H4 (cell line): ENCODE data around the gene SMOC1. TPM values are rescaled to one million over a fixed set of nuclear protein-coding genes. Genes with fewer than 3 reads are reported as not detected.

Source experiments
- DNase-seq: peaks from one replicate; pipeline ENCODE4 v3.0.0-alpha.2; 2015; ENCODE audit warnings: low spot score
- total RNA-seq: library from RNA; depleted of rRNA; stranded (reverse); fragments of >200 nt; shearing (Covaris generic); gene quantifications from 2 replicates; pipeline ENCODE4 v1.2.3, GENCODE V29; 2014

Gene SMOC1
- total RNA-seq, 1 experiment from 2014 or later, result 0.12 TPM

DNA sequence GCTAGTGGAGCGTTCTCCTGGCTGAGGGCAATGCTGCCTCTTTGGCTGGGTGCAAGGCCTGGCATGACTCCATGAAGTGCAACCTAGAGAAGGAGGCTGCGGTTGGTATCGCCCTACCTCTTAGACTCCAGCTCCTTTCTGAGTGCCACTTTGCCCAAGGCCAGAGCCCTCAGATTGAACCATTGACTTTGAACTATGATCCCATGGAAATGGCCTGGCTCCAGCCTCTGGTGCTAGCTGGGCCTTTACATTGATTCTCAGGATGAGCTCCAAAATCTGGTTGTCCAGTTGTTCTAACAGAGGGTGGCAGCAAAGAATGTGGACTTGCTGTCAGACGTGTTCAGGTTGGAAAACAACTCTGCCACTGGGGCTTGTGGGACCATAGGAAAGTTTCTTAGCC, 16.1 kb upstream of the SMOC1 start:
- no peak for DNase-seq

DNA sequence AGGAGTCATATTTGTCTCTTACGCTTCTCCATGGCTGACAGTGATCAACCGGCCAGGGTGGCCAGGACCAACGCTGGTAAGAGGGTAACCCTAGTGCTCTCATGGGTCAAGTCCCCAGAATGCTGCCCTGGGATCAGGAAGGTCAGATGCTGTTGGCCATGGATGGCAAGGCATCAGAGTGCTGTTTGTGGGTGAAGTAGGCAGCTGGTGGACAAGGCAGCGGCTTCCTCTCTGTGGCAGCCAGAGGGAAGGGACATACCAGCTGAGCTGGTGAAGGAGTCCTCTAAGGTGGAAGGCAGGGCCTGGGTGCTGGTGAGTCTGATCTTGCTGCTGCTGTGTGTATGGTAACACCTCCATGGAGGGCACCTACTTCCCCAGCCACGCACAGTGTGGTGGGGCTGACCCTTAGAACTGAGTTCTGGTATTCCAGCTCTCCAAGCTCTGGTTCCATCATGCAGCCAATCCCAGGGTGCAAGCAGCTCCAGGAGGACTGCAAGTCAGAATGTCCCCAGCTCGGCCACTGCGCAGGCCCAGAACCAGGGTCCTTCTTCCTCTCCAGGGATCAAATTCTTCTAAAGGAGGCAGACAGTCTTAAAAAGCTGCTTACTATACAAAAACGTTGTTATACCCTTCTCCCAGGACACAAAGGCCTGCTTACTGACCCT, 13.4 kb upstream of the SMOC1 start:
- DNase-seq, result no peak

DNA sequence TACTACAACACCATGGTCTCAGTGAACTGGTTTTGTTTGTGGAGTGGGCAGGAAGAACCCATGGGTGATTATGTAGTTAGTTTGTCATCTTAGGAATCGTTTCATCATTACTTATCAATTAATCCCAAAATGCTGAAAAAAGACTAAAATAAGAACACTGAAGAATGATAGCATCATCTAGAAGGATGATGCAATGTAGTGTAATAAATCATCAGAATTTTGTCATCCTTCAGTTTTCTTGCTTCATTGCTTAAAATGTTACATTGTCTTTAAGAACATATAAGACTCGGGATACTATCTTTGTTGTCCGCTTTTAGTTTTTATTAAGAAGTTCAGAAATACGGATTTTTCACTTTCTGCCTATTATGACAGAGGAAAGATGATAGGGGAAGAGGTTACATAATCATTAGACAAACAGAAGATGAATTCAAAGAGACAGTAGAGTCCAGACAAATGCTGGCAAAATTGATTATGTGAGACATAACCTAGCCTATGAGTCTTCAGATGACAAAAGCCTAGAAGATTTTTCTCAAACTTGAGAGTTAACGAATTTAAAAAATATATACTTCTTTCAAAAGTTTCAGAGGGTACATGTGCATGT, 10.8 kb upstream of the SMOC1 start:
- DNase-seq, result no peak

DNA sequence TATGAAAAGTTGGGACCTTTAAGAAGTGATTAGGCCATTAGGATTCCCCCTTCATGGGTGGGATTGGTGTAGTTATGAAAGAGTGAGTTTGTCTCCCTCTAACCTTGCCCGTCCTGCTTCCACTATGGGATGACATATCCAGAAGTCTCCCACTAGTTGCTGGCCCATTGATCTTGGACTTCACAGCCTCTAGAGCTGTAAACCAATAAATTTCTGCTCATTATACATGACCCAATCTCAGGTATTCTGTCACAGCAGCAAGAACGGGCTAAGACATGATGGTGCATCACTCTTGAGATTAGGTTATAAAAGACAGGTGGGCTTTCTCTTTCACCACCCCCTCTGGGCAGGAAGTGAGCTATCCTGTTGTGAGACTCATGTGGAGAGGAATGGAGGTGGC, 8.6 kb upstream of the SMOC1 start:
- DNase-seq, result no peak

DNA sequence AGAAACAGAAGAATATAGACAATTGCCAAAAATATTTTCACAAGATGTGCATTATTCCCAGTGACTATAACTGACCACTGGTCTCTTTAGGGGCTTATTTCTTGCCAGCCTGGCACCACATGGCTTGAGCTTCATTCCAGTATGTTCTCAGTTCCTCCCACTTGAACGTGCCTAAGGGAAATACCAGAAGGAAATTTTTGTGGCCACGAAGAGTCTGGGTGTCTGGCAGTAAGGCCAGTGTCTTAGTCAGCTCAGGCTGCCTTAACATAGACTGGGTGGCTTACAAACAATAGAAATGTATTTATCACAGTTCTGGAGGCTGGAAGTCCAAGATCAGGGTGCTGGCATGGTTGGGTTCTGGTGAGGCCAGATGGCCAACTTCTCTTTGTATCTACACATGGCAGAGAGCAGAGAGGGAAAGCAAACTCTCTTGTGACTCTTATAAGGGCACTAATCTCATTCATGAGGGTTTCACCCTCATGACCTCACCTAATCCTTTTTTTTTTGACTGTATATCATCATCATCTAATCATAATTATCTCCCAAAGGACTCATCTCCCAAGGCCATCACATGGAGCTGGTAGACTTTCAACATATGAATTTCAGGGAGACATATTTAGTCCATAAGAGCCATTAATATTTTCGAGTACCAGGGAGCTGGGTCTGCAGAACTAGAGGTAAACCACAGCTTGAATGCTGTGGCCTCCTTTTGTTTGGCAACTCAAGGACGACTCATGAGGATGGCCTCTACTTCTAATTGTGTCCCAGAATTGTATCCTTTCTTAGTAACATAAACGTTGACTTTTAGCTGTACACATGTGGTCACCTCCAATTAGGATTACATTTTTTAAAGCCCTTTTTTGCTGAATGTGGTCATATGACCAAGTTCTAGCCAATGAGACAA, 5.1 kb upstream of the SMOC1 start:
- DNase-seq, result no peak

DNA sequence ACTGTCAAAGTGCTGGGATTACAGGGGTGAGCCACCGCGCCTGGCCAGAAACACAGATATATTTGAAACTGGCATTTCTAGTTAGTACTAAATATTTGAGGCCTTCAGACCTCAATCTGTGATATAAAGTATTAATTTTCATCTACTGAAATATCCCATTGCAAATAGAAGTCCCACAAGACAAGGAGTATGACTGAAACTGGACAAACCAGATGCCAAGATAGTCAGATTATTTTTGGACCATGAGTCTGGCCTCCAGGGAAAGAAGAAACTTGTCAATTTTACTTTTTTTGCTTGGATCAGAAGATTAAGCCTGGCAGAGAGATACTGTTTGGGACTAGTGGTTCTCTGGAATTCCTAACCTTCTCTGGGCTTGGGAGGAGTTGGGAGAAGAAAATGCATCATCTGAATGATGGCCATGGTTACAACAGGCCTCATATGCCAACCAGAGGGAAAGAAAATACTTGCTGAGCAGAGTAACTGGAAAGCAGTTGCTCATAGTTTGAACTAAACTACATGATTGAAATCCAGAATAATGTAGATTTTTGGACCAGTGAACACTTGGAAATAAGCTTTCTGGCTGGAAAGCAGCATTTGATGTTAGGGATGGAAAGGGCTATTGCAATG, 2.9 kb upstream of the SMOC1 start:
- no peak for DNase-seq

DNA sequence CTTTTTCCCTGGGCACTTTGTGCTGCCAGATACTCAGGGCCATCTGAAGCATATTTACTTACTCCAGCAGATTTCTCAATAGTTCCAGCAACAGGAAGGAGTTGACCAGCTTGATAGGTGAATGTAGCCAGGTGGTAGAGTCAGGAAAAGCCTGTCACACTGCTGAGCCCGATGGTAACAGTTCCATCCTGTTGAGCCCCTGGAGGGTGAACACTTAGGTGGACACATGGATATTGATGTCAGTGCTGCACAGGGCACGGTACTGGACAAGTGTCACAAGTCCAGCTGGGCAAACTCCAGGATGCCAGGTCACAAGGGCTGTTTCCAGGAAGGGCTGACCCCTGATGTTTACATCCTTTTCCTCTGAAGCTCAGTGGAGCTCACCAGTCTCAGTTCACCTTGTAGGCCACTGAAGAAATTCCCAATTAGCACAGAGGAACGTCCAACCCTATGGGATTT, 2.3 kb upstream of the SMOC1 start:
- DNase-seq, result no peak

DNA sequence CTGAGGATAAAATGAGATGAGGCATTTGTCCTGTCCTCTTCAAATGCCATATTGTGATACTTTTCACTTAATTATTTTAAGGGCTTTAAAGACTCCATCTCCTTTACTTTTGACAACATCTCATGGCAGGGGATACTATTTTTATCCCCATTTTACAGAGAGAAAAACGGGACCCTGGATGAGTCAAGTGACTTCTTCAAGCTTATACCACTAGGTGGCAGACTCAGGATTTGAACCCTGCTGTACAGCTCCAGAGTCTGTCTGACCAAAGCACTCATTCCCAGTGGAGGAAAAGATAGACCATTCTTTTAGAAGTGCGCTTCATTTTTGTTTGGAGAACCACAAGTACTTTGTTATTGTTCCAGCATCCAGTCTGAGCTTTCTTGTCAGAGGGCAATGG, 1.7 kb upstream of the SMOC1 start:
- DNase-seq, result no peak

DNA sequence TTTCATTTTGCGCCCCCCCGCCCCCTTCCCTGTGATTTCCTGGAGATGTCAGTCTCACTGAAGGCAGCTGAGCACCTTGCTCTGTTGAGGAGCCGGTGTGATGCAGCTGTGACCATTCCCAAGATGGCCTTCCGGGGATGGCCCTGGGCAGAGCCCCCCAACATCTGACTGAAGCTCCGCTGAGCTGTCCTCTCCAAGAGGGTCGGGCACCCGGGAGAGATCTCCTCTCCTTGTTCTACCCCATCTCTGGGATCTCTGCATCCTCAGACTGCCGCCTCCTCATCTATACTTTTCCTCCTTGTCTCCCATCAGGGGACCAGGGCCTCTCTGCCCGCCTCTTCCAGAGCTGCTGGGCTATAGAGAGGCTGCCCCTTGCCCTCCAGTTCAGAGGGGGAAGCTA, 965 bp upstream of the SMOC1 start:
- DNase-seq, result no peak

DNA sequence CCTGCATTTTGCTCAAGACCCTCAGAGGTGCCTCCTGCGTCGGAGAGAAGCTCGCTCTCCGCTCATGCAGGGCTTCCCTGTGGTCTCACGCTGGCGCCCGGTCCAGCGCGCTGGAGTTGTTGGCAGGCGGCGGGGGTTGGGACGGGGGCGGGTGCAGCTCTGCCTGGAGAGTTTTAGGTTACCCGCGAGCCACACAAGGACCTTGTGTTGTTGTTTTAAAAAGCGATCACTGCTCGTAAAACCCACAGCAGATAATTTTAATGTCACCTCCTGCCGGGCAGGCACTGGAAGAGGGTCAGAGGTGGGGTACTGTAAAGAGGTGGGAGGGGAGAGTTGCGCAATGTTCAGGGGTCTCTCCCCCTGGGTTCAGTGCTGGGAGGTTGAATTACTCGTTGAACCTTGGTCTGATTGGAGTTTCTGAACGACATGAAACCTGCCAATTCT, 850 bp downstream of the SMOC1 start:
- no peak for DNase-seq

DNA sequence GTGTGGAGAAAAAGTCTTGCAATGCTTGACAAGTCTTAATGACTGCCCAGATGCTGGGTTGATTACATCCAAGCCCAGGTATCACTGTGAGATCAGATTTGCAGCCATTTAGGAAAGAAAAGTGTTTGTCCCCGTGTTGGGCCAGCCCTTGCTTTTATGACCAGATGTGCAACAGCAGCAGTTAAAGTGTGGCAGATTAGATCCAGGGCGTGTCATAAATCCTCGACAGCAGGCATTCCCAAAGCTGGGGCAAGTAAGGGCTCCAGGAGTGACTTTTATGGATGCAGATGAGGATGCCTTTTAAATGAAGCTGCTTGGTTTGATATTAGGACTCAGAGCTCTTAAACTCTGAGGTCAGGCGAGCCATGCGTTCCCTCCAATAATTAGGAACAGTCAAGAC, 1.7 kb downstream of the SMOC1 start:
- no peak for DNase-seq

DNA sequence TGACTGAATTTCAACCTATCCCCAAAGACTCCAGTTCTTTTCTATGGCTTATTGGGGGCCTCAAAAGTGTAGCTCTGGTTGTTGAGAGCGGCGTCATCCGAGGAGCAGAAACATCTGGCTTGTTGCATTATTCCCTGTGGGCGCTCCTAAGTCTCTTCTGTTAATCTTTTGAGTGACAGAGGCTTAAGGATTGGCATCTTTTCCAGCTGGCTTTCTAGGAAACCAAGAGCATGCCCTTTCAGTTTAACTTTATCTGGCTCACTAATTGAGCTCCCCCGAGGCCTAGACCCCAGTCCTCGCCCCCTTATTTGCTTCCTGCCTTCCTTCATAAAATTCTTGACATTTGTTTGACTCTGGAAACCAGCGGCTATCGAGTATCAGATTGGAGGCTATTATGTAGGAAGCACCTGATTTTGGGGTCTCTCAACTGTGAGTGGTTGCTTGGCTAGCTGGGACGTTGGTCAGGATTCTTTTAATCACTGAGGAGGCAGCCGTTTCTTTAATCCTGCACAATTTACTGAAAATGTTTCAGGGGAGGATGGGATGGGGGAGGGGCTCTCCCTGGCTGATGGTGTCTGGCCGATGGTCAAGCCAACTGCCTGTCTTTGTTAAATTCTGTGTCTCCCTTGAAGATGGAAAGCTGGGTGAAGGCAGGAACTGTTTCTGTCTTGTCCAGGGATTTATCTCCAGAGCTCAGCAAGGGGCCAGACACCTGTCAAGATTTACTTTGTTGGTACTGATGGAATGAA, 3.1 kb downstream of the SMOC1 start:
- no peak for DNase-seq

DNA sequence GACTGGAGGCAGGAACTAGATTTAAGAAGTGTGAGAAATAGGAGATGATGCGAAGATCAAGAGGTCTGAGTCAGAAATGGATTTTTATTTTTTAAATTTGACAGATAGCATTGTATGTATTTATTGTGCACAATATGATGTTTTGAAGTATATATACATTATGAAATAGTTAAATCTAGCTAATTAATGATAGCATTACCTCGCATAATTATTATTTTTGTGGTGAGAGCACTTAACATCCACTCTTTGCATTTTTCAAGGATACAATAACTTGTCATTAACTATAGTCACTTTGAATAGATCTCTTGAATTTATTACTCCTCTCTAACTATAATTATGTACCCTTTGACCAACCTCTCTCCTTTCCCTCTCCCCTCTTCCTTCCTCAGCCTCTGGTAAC, 3.7 kb downstream of the SMOC1 start:
- DNase-seq, result no peak

DNA sequence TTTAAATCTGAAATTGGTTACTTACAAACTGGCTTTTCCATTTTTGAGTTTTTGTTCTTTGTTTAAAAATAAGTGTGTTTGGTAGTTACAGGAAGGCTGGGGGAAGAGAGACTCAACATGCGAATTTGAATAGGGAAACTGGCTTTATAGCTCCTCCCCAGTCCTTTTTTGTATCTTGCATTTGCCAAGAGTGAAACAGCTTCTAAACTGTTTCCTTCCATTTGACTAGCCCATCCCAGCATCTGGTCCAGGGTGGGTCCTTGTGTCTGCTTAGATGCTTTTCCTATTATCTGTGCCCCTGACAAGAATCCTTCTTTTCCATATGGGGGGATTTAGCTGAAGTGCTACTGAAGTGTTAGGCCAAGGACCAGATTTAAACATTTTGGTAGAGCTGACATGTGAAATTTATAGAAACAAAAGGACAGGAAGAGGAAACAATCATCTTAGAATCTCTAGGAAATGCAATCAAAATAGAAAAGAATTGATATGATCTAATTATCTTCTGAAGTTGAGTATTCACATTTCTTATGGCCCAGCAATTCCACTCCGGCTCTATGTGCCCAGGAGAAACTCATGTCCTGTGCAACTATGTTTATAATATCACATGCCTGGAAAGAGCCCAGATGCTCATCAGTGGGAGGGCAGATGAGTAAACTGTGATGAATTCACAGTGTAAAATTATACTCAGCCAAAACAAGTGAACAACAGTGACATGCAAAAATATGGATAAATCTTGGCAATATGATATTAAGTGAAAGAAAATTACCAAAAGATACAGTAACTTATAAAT, 7.4 kb downstream of the SMOC1 start:
- DNase-seq, result no peak

DNA sequence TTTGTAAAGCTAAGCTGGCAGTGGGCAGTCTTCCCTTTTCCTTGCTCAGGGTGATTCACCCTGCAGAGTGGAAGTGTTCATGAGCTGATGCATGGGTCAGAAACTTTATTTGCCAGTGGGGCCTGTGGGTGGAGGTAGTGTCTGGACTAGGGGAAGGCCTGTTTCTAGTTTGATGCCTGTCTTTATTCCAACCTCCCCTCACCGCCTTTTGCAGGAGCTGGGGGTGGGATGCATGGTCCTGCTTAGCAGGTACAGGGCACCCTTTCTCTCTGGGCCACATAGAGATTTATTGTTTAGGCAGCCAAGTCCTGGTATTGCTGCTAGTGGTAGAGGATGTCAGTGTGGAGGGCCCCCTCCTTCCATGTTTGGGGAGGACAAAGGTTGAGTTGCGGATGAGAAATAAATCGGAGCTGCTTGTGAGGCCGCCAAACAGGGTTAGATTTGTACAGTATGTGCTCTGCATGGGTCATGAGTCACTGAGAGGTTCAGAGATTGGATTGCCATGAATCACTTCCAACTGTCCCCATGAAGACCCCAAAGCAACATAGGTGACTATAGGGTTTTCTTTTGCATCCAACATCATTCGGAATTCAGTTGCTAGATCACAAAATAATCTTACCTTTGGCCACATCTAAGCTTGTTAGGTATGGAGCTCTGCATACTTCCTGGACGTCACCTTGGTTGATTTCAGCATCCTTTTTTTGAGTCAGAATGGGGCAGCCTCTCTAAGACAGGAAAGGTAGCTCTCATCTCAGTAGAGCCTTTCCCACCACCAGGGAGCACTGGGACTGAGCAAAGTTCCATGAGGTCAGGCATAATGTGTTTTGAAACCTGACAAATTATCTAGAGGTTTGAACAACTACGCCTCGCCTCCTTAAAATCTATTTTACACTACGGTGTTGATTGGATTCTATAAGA, 8.8 kb downstream of the SMOC1 start:
- DNase-seq, result no peak

DNA sequence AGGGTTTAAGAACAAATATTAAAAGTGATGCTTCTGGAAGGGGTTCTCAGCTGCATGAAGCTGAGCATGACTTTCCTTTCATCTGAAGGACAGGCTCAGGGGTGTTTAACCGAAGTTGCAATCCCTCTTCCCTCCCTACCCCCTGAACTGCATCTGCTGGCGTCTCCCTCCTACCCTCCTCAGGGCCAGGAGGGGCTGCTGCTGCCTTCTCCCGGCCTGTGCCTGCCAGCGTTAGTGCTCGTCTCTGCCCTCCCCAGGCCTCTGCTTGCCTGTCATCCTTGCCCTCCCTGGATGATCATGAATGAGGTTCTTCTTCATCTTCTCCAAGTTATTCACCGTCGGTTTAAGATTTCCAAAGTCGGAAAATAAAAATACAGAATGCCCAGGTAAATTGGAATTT, 12.2 kb downstream of the SMOC1 start:
- no peak for DNase-seq

DNA sequence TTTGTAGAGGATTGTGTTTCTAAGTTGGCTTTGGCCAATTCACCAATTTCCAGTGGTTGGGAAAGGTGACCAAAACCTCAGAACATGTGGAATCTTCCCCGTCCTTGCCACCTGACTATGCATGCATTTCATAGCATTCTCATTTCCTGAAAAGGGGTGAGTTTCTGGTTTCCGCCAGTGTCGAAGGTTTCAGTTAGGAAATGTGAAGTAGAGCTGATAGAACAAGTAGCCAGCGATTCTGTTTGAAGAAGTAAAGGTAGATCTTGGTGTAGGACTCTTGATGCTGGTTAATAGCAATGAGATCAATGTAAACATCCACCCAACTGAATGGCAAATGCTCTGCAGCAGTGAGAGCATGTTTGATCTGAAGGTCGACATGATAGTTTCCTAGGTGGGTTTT, 15.9 kb downstream of the SMOC1 start:
- no peak for DNase-seq

DNA sequence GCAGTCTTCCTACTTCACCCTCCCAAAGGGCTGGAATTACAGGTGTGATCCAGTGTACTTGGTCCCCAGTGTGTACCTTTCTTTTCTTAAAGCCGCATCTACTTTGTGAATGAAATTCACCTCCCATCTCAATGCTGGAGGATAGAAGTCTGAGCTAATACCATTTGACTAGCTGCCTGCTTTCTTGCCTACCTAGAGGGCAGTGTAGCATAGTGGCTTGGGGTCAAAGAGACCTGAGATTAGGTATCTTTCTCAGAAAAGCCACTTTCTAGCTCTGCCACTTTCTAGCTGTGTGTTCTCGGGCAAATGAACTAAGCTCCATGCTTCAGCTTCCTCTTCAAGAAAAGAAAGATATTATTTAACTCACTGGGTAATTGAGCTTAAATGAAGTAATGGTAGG, 16.9 kb downstream of the SMOC1 start:
- DNase-seq, result no peak

DNA sequence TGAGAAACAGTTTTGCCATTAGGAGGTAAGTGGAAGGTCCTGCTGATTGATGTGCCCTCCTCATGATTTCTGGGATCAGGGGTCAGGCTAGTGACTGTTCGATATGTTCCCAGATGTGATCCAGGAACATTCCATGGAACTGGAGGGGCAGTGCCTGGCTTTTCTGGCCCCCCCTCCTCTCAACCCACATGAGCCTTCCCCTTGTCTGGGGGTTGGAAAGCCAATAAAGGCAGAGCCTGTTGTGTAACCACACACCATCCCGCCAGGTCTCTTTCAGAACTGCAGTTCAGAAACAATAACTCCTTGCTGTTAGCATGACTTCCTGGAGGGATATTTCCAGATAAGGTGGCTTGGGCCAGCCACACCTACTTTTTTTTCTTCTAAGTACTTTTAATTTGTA, 17.8 kb downstream of the SMOC1 start:
- no peak for DNase-seq

DNA sequence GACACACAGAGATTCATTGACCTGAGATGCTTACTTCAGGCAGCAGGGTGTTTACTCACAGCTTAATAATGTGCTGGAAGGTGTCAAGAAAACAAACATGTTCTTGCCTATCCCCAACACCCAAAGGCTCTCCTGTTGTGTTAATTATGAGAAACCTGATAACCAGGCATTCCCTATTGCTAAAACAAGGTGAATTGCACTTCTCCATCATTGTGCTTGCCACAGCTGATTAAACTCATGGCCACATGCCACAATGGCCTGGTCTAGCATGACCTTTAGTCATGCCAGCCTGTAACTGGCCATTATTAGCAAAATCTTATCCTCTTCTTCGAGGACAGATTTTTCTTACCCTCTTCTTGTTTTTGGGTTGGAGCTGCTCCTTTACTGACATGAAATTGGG, 21.4 kb downstream of the SMOC1 start:
- no peak for DNase-seq
